Dermis blood vessel endothelial cell (primary cell): ENCODE measurements around the gene ZNF329. TPM values are rescaled to one million over a fixed set of nuclear protein-coding genes. Genes with fewer than 3 reads are reported as not detected.

ENCODE experiments used
- total RNA-seq: library from RNA; depleted of rRNA; stranded (reverse); fragments of >200 nt; gene quantifications from 2 replicates; pipeline ENCODE4 v1.2.3, GENCODE V29; 2014

ZNF329 gene
- total RNA-seq, 1 donor from 2014 or later, result 14.6 TPM

Other genes starting within 250 kb of the ZNF329 start
- 15.2 and 18.9 TPM in 2 replicates for gene ZNF417, start 234.2 kb downstream of the ZNF329 start, total RNA-seq
- gene ZNF418, start 215.4 kb downstream of the ZNF329 start, total RNA-seq, result 4.3 and 4.9 TPM in 2 replicates
- gene ZNF256, start 203.1 kb downstream of the ZNF329 start, total RNA-seq, result 4.1 and 4.5 TPM in 2 replicates
- 0.34 TPM in 1 of 2 replicates, not detected in the other for gene C19orf18, start 176.3 kb downstream of the ZNF329 start, total RNA-seq
- gene ZNF606, start 148.0 kb downstream of the ZNF329 start, total RNA-seq, result 13.3 and 16.7 TPM in 2 replicates
- gene ZSCAN1, start 116.8 kb downstream of the ZNF329 start, total RNA-seq, result not detected in 2 replicates
- 1.7 and 2.4 TPM in 2 replicates for gene ZNF135, start 91.5 kb downstream of the ZNF329 start, total RNA-seq
- gene ZSCAN18, start 52.6 kb downstream of the ZNF329 start, total RNA-seq, result 44.4 and 45.1 TPM in 2 replicates
- 21.0 and 21.3 TPM in 2 replicates for gene ZNF274, start 32.3 kb upstream of the ZNF329 start, total RNA-seq
- 57.9 and 67.4 TPM in 2 replicates for gene ZNF544, start 78.1 kb upstream of the ZNF329 start, total RNA-seq
- gene ZNF8, start 128.2 kb upstream of the ZNF329 start, total RNA-seq, result 5.6 and 6.1 TPM in 2 replicates
- gene ERVK3-1, start 154.6 kb upstream of the ZNF329 start, total RNA-seq, result 24.1 and 31.8 TPM in 2 replicates
- gene ZSCAN22, start 176.2 kb upstream of the ZNF329 start, total RNA-seq, result 3.4 and 3.7 TPM in 2 replicates
- gene A1BG, start 202.7 kb upstream of the ZNF329 start, total RNA-seq, result 0.37 and 12.4 TPM in 2 replicates
- 1.3 and 2.9 TPM in 2 replicates for gene ZNF497, start 212.0 kb upstream of the ZNF329 start, total RNA-seq
- gene ZNF837, start 230.2 kb upstream of the ZNF329 start, total RNA-seq, result 3.5 and 4.1 TPM in 2 replicates
- 1,348 and 2,550 TPM in 2 replicates for gene RPS5, start 236.5 kb upstream of the ZNF329 start, total RNA-seq
- not detected in 2 replicates for gene RNF225, start 244.9 kb upstream of the ZNF329 start, total RNA-seq